Fibroblast of skin of right quadriceps (primary cell): Measurements from ENCODE around the gene MAST4.
A peak's percentile ranks its signal among the peaks of the same experiment; 100 is the strongest.
"Not testable (repeated sequence)": the region's sequence is repeated elsewhere in the genome, so short reads cannot be mapped to it uniquely, and the experiment has no call there.

ENCODE experiments used
- DNase-seq: peaks from one replicate; pipeline ENCODE4 v3.0.0-alpha.2; 2013

The MAST4 gene

GRCh38 chr5:67102708-67103107 lies 506.5 kb downstream of the MAST4 start:
- DNase-seq: no peak

GRCh38 chr5:67104859-67105258 lies 508.7 kb downstream of the MAST4 start:
- DNase-seq: no peak

GRCh38 chr5:67105270-67105669 lies 509.1 kb downstream of the MAST4 start:
- DNase-seq: no peak

- DNase-seq: no peak
Observed at GRCh38 chr5:67106626-67107342, 510.6 kb downstream of the MAST4 start.

- no peak for DNase-seq
Observed at GRCh38 chr5:67111779-67112178, 515.6 kb downstream of the MAST4 start.

GRCh38 chr5:67115246-67115645 lies 519.1 kb downstream of the MAST4 start:
- no peak for DNase-seq

GRCh38 chr5:67115817-67116216 lies 519.6 kb downstream of the MAST4 start:
- no peak for DNase-seq

- no peak for DNase-seq
Observed at GRCh38 chr5:67118050-67118620, 521.9 kb downstream of the MAST4 start.

- DNase-seq: no peak
Observed at GRCh38 chr5:67119010-67119409, 522.8 kb downstream of the MAST4 start.

GRCh38 chr5:67120032-67120431 lies 523.8 kb downstream of the MAST4 start:
- no peak for DNase-seq

- DNase-seq: no peak
Observed at GRCh38 chr5:67123819-67124218, 527.6 kb downstream of the MAST4 start.

- DNase-seq: no peak
Observed at GRCh38 chr5:67124556-67124955, 528.4 kb downstream of the MAST4 start.

GRCh38 chr5:67127347-67127895 lies 531.2 kb downstream of the MAST4 start:
- not testable (repeated sequence) for DNase-seq

GRCh38 chr5:67129768-67130167 lies 533.6 kb downstream of the MAST4 start:
- DNase-seq: no peak

- no peak for DNase-seq
Observed at GRCh38 chr5:67133217-67133616, 537.0 kb downstream of the MAST4 start.

- no peak for DNase-seq
Observed at GRCh38 chr5:67133776-67134175, 537.6 kb downstream of the MAST4 start.

- DNase-seq: no peak
Observed at GRCh38 chr5:67135381-67135984, 539.3 kb downstream of the MAST4 start.

GRCh38 chr5:67139030-67139429 lies 542.8 kb downstream of the MAST4 start:
- DNase-seq: no peak

- DNase-seq: no peak
Observed at GRCh38 chr5:67140413-67140812, 544.2 kb downstream of the MAST4 start.

- DNase-seq: no peak
Observed at GRCh38 chr5:67141644-67142043, 545.5 kb downstream of the MAST4 start.

GRCh38 chr5:67142816-67143215 lies 546.6 kb downstream of the MAST4 start:
- no peak for DNase-seq

- DNase-seq: no peak
Observed at GRCh38 chr5:67143549-67143948, 547.4 kb downstream of the MAST4 start.

- DNase-seq: no peak
Observed at GRCh38 chr5:67144183-67144639, 548.0 kb downstream of the MAST4 start.

GRCh38 chr5:67146574-67146973 lies 550.4 kb downstream of the MAST4 start:
- DNase-seq: peak; percentile 14
